HCT116 (cell line): ENCODE measurements around the gene ERRFI1. TPM values are rescaled to one million over a fixed set of nuclear protein-coding genes. Genes with fewer than 3 reads are reported as not detected.
A peak's percentile ranks its signal among the peaks of the same experiment; 100 is the strongest.

Source experiments
- ATAC-seq: fragments of 200-7000 bp; cut with Tn5 transposase; 2 replicates; pipeline ENCODE4 v1.9.1; 2020; ENCODE audit warnings: mild to moderate bottlenecking, moderate library complexity
- BruUV-seq: library from RNA; stranded (reverse); fragments of 400-500 nt; replicated peaks from 2 replicates; lab custom pipeline; 2021; lab: Mats Ljungman, UMichigan
- CTCF ChIA-PET: fragments of 300-600 bp; sonication (Branson Sonifier 250); formaldehyde crosslinking; loops from one replicate; lab custom pipeline; 2021; ENCODE audit warnings: antibody characterized with exemption; lab: Charles Lee
- POLR2A ChIA-PET: fragments of 300-600, 350-600 bp; sonication (Branson Sonifier 250); formaldehyde crosslinking; loops from one replicate; lab custom pipeline; 2021; ENCODE audit warnings: antibody characterized with exemption; lab: Charles Lee
- RAD21 ChIA-PET, 2 experiments: fragments of 300-600 bp; sonication (Branson Sonifier 250); formaldehyde crosslinking; loops; one replicate each; lab custom pipeline; 2023; ENCODE audit warnings: low total read pairs in 2 of 2; ENCODE audit not compliant: uncharacterized antibody in 2 of 2, unreplicated experiment in 2 of 2, low non-redundant PET in 1 of 2; lab: Charles Lee
- DNase-seq: peaks from one replicate; pipeline ENCODE4 v3.0.0-alpha.2; 2010; ENCODE audit warnings: low read depth, low spot score
- H2AFZ ChIP-seq: fragments of 200-600 bp; shearing (Covaris generic), sonication (generic); 2 replicates; pipeline ENCODE4 v1.6.1; 2017; ENCODE audit warnings: low read depth, mixed run types, mixed read lengths, antibody characterized with exemption, low read length; ENCODE audit not compliant: poor library complexity, severe bottlenecking
- H3K27ac ChIP-seq: 2 replicates; pipeline ENCODE4 v1.5.1; 2012; ENCODE audit warnings: low read depth, low read length
- H3K27me3 ChIP-seq: fragments of 200-600 bp; sonication (generic); 2 replicates; pipeline ENCODE4 v1.6.1; 2016; ENCODE audit warnings: mixed run types, low read length, mixed read lengths; ENCODE audit not compliant: insufficient read depth
- H3K36me3 ChIP-seq, 2 experiments: fragments of 200-500 bp in 1 of 2; fragments of 200-600 bp in 1 of 2; sonication (Bioruptor generic) in 1 of 2; sonication (generic) in 1 of 2; 2 replicates each; pipeline versions ENCODE4 v1.5.1 to v1.6.1; 2014 to 2016; ENCODE audit warnings: low read length in 2 of 2, inconsistent platforms in 1 of 2, mixed read lengths in 1 of 2, mixed run types in 1 of 2; ENCODE audit not compliant: insufficient read depth in 2 of 2, control insufficient read depth in 1 of 2
- H3K4me1 ChIP-seq, 2 experiments: fragments of 200-600 bp in 1 of 2; sonication (generic) in 1 of 2; 2 replicates each; pipeline versions ENCODE4 v1.5.1 to v1.6.1; 2012 to 2017; ENCODE audit warnings: low read length in 2 of 2, inconsistent platforms in 1 of 2, mild to moderate bottlenecking in 1 of 2, mixed read lengths in 1 of 2, mixed run types in 1 of 2, moderate library complexity in 1 of 2; ENCODE audit not compliant: insufficient read depth in 2 of 2, control insufficient read depth in 1 of 2
- H3K4me2 ChIP-seq: fragments of 200-600 bp; sonication (generic); 2 replicates; pipeline ENCODE4 v1.6.1; 2017; ENCODE audit warnings: mixed run types, low read length, mixed read lengths
- H3K4me3 ChIP-seq, 2 experiments: fragments of 200-600 bp in 1 of 2; sonication (generic) in 1 of 2; replicated peaks in 1 of 2; 2 replicates each; pipeline ENCODE4 v1.5.1; 2011 to 2016; ENCODE audit warnings: low read length in 2 of 2, control low read depth in 1 of 2, low read depth in 1 of 2, mild to moderate bottlenecking in 1 of 2, mixed read lengths in 1 of 2, mixed run types in 1 of 2
- H3K79me2 ChIP-seq: fragments of 200-600 bp; sonication (generic); 2 replicates; pipeline ENCODE4 v1.6.1; 2017; ENCODE audit warnings: mild to moderate bottlenecking, mixed run types, low read length, moderate library complexity, mixed read lengths; ENCODE audit not compliant: insufficient read depth
- H3K9ac ChIP-seq: fragments of 200-600 bp; sonication (generic); 2 replicates; pipeline ENCODE4 v1.6.1; 2016; ENCODE audit warnings: low read length, mixed read lengths
- H3K9me2 ChIP-seq: fragments of 200-600 bp; sonication (generic), shearing (Covaris generic); 2 replicates; pipeline ENCODE4 v1.6.1; 2017; ENCODE audit warnings: mixed run types, mild to moderate bottlenecking, moderate library complexity; ENCODE audit not compliant: insufficient read depth
- H3K9me3 ChIP-seq, 2 experiments: fragments of 200-500 bp in 1 of 2; fragments of 200-600 bp in 1 of 2; sonication (Bioruptor generic) in 1 of 2; sonication (generic) in 1 of 2; 2 replicates each; pipeline ENCODE4 v1.6.1; 2014 to 2017; ENCODE audit warnings: low read length in 2 of 2, mixed read lengths in 2 of 2, inconsistent platforms in 1 of 2, low read depth in 1 of 2, mild to moderate bottlenecking in 1 of 2, mixed run types in 1 of 2, moderate library complexity in 1 of 2; ENCODE audit not compliant: control insufficient read depth in 1 of 2, insufficient read depth in 1 of 2
- H4K20me1 ChIP-seq: fragments of 200-600 bp; sonication (generic), shearing (Covaris generic); 2 replicates; pipeline ENCODE4 v1.6.1; 2017; ENCODE audit warnings: mixed run types, mild to moderate bottlenecking, moderate library complexity; ENCODE audit not compliant: insufficient read depth
- CBX3 ChIP-seq: IDR thresholded peaks from 2 replicates; pipeline ENCODE4 v1.6.1; 2012; ENCODE audit warnings: low read depth
- EGR1 ChIP-seq: IDR thresholded peaks from 2 replicates; pipeline ENCODE4 v1.6.1; 2012; ENCODE audit warnings: low read depth
- EZH2 ChIP-seq: fragments of 200-600 bp; sonication (generic); IDR thresholded peaks from 2 replicates; pipeline ENCODE4 v1.6.1; 2017; ENCODE audit warnings: antibody characterized with exemption, mixed run types
- POLR2A ChIP-seq: IDR thresholded peaks from 2 replicates; pipeline ENCODE4 v1.7.0; 2011; ENCODE audit warnings: borderline replicate concordance; ENCODE audit not compliant: insufficient read depth, insufficient read length; ENCODE audit errors: extremely low read depth
- RAD21 ChIP-seq: IDR thresholded peaks from 2 replicates; pipeline ENCODE4 v1.6.1; 2012; ENCODE audit warnings: low read depth, mild to moderate bottlenecking
- SIN3A ChIP-seq: IDR thresholded peaks from 2 replicates; pipeline ENCODE4 v1.6.1; 2012; ENCODE audit warnings: low read depth
- SRF ChIP-seq: IDR thresholded peaks from 2 replicates; pipeline ENCODE4 v1.6.1; 2012; ENCODE audit warnings: low read depth
- TCF7L2 ChIP-seq: IDR thresholded peaks from 2 replicates; pipeline ENCODE4 v1.7.0; 2011; ENCODE audit warnings: borderline replicate concordance, inconsistent platforms; ENCODE audit not compliant: insufficient read depth, insufficient read length; ENCODE audit errors: extremely low read depth
- ZFX ChIP-seq: fragments of 450-650 bp; IDR thresholded peaks from 2 replicates; pipeline ENCODE4 v1.6.1; 2017
- intact Hi-C: fragments of 100-400 bp; cut with micrococcal nuclease; formaldehyde crosslinking; loops from 2 replicates; pipeline ENCODE4 v1.10.0; 2022
- total RNA-seq: library from RNA; stranded (reverse); gene quantifications from one replicate; pipeline ENCODE4 v1.2.1, GENCODE V29; 2021; ENCODE audit not compliant: unreplicated experiment
- TF ChIP-seq, protein P1 (sequence below): IDR thresholded peaks from 2 replicates; pipeline ENCODE4 v1.6.1; 2011; ENCODE audit warnings: mild to moderate bottlenecking, low read length, moderate library complexity; ENCODE audit not compliant: insufficient replicate concordance; ENCODE audit errors: extremely low read depth

Gene ERRFI1
- total RNA-seq, 1 experiment from 2014 or later: 777 TPM

GRCh38 chr1:8035289-8035688 is 9.2 kb upstream of the ERRFI1 start (continued):
- TF ChIP-seq EGR1 (no peak), SRF (no peak), EZH2 (no peak)
- TF ChIP-seq, all 23 proteins: peak for 5

DNA sequence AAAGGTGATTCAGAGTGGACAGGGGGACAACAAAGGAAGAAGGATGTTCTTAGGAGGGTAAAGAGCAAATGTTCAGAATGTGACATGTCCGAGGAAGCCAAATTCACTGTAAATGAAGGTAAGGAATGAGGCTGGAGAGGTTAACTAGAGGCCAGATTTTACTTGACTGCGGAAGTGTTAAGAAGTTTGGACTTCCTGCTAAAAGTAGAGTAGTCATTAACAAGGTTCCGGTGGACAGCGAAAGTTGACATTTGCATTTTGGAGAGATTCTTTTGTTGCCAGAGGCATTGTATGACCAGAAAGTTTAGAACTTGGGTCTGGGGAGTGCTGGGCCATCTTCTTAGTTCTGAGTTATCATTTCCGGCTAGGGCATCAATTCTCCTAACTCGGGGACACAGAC is 7.2 kb upstream of the ERRFI1 start:
- H3K27me3 ChIP-seq: no peaks in the 10 kb centered on the region
- peaks cover 59 to 82% of the 10 kb centered on the region in 2 experiments for H3K4me1 ChIP-seq
- intact Hi-C loops: no loop called here
- H3K4me2 ChIP-seq: no peak overlapping the region
- no peak for TF ChIP-seq SIN3A
- no peak for TF ChIP-seq TCF7L2
- TF ChIP-seq CBX3: no peak
- no peaks in the 10 kb centered on the region for H3K9me2 ChIP-seq
- H3K36me3 ChIP-seq: no peaks in the 10 kb centered on the region
- BruUV-seq: no TSS peak
- H4K20me1 ChIP-seq: no peaks in the 10 kb centered on the region
- H3K9ac ChIP-seq: no peak overlapping the region
- ChIA-PET RAD21 (interaction anchor here in 1 of 2 experiments (1.1 kb wide), 1 partner anchor 281 kb away, joined by 3 read pairs; no protein-coding TSS in a partner anchor), POLR2A (interaction anchor here (1.1 to 3.7 kb wide), 7 partner anchors 44 to 162 kb away, joined by 3 to 21 read pairs (median 3); no protein-coding TSS in a partner anchor), CTCF (interaction anchor here (3.9 kb wide), 1 partner anchor 281 kb away, joined by 22 read pairs; no protein-coding TSS in a partner anchor)
- H3K27ac ChIP-seq: no peak overlapping the region
- no peak overlapping the region for H2AFZ ChIP-seq
- no peaks in the 10 kb centered on the region for H3K79me2 ChIP-seq
- DNase-seq (no peak), ATAC-seq (no peak)
- no peaks in the 10 kb centered on the region for H3K9me3 ChIP-seq
- H3K4me3 ChIP-seq: no peak overlapping the region

- Histone ChIP-seq H2AFZ (no peak overlapping the region), H3K27me3 (no peaks in the 10 kb centered on the region), H3K4me2 (peak overlapping the region; percentile 0; the same call in 1 of the 2 replicates), H3K9me3 (no peaks in the 10 kb centered on the region), H4K20me1 (no peaks in the 10 kb centered on the region), H3K4me1 (peaks cover 59 to 83% of the 10 kb centered on the region in 2 experiments), H3K27ac (peak overlapping the region; percentile 14), H3K9ac (no peak overlapping the region), H3K79me2 (peaks cover 7% of the 10 kb centered on the region), H3K9me2 (no peaks in the 10 kb centered on the region), H3K4me3 (no peak overlapping the region), H3K36me3 (no peaks in the 10 kb centered on the region)
- BruUV-seq: no TSS peak
- DNase-seq (no peak), ATAC-seq (no peak)
- ChIA-PET RAD21 (no interaction called here), POLR2A (interaction anchor here (0.7 to 3.7 kb wide), 10 partner anchors 8 to 163 kb away, joined by 3 to 21 read pairs (median 3); no protein-coding TSS in a partner anchor), CTCF (interaction anchor here (3.9 kb wide), 1 partner anchor 282 kb away, joined by 22 read pairs; no protein-coding TSS in a partner anchor)
- intact Hi-C loops: no loop called here
- no peak for TF ChIP-seq EGR1
- TF ChIP-seq, protein P1, sequence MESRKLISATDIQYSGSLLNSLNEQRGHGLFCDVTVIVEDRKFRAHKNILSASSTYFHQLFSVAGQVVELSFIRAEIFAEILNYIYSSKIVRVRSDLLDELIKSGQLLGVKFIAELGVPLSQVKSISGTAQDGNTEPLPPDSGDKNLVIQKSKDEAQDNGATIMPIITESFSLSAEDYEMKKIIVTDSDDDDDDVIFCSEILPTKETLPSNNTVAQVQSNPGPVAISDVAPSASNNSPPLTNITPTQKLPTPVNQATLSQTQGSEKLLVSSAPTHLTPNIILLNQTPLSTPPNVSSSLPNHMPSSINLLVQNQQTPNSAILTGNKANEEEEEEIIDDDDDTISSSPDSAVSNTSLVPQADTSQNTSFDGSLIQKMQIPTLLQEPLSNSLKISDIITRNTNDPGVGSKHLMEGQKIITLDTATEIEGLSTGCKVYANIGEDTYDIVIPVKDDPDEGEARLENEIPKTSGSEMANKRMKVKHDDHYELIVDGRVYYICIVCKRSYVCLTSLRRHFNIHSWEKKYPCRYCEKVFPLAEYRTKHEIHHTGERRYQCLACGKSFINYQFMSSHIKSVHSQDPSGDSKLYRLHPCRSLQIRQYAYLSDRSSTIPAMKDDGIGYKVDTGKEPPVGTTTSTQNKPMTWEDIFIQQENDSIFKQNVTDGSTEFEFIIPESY: no peak
- TF ChIP-seq RAD21: no peak
- TF ChIP-seq EZH2: no peak
- no peak for TF ChIP-seq POLR2A
- no peak for TF ChIP-seq ZFX
Observed at GRCh38 chr1:8032366-8032910, 6.3 kb upstream of the ERRFI1 start.
